GM11168 (cell line): Measurements from ENCODE around the gene SYNC.
"Not testable (repeated sequence)": the region's sequence is repeated elsewhere in the genome, so short reads cannot be mapped to it uniquely, and the experiment has no call there.

Source experiments
- in situ Hi-C: fragments of 300-500 bp; cut with MboI; formaldehyde crosslinking; loops from one replicate; pipeline ENCODE4 v1.12.0; 2022; ENCODE audit warnings: low sequenced_read_pairs; ENCODE audit not compliant: unreplicated experiment

The SYNC gene

DNA sequence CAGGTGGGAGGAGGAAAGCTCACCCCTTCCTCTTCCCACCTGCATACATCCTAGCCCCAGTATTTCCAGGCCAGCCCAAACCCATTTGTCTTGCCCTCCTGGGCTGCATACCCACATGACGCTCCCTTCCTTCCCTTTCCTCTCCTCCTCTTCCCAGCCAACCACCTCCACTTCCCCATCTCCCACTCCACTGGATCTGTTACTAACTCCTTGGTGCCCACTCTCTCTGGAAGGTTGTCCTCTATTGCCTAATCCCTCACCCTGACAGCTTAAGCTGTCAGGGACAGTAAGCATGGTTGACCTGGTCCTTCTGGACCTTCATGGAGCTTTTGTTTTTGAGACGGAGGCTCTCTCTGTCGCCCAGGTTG, 23.0 kb upstream of the SYNC start:
- in situ Hi-C loops = no loop called here

DNA sequence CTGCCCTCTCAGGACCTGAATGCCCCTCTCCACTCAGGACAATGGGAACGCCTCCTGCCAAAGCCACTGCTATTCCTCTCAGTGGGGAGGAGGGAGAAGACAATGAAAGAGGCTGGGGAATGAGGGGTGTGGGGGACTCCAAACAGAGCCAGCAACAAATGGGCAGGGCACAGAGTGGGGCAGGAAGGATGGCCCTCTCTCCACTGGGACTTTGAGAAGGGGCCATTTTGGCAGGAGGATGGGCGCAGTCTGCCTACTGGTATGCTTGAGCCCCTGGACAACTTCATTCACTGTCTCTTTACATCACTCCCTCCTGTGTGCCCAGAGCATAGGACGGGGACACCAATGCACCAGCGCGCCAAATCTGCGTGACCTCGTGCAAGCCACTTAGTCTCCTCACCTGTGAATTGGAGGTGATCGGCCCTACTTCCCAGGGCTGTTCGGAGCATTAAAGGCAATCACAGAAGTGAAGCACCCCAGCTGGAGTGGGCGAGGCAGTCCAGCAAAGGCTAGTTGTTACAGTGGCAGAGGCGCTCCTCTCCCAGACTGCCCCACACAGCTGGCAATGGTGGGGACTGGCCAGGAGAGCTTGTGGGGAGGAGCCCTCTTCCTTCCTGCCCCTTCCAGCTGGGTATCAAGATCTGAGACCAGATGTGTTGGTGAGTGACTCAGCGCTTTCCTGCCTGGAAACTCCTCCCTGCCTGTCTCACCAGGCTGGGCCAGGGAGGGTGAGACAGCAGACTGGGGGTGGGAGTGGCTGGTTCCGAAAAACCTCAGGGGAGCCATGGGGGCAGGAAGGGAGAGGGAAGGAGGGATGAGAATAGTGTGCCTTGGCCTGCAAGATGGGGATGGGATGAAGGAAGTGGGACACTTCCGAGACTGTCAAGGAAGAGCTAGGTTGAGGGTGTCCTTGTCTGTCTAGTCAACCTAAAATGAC, 22.4 kb upstream of the SYNC start:
- in situ Hi-C loops = no loop called here

DNA sequence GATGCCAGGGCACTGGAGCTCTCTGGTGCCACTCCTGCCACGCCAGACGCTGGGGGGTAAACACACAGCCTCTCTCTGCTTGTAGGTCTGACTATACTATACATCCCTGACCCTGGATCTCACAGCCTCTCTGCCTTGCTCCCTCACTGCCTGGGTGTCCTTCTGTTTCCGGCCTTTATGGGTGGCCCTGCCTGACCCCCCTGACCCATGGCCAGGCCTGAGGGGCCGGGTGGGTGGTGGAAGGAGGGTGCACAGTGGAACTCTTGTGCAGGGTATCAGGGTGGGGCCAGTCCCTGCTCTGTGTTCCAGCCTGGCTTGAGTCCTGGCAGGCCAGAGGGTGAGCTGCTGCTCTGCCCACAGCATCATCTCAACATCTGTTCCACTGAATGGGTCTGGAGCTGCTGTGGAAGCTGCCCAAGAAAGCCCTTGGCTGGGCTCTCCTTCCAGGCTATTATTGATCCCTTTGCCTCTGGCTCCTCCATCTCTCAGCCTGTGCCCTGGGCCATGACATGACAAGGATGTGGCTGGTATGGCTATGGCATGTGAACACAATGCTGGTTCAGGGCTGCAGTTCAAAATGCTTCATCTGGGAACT, 17.2 kb upstream of the SYNC start:
- in situ Hi-C loops = no loop called here

DNA sequence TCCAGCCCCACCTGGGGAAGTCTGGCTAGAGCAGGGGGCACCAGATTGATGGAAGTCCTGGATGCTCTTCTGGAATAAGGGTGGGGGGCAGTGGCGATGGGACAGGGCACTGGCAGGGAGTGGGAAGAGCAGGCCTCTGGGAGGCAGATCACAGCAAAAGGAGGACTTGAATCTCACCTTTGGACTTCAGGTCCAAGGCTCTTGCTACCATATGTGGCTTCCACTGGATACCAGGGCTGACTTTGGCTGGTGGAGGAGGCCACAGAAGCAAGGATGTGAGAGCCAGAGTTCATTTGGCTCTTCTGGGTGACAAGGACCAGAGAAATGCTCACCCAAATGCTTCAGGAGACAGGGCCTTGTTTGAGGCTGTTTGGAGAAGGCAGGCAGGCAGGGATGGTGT, 16.0 kb upstream of the SYNC start:
- in situ Hi-C loops = no loop called here

DNA sequence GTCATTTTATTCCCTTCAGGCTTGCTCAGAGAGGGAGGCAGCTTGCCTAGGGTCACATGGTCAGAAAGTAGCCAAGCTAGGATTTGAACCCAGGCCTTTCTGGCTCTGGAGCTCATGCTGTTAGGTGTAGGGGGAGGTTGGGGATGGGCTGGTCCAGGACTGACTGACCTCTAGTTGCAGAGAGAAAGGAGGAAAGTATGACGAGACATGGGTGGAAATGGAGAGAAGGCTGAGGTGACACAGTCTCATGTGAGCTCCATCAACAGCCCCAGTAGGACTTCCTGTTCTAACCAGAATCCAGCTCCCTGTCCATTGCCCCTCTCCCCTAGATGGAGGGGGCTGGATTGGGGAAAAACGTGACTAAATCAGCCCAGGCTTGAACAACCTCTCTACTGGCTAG, 15.5 kb upstream of the SYNC start:
- in situ Hi-C loops = no loop called here

DNA sequence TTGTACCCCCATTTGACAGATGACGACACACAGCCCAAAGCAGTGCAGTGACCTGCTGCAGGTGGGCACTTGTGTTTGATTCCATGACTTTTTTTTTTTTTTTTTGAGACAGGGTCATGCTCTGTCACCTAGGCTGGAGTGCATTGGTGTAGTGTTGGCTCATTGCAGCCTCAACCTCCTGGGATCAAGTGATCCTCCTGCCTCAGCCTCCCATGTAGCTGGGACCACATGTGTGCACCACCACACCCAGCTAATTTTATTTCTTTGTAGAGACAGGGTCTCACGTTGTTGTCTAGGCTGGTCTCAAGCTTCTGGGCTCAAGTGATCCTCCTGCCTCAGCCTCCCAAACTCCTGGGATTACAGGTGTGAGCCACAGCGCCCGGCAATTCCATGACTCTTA, 14.9 kb upstream of the SYNC start:
- in situ Hi-C loops = no loop called here

DNA sequence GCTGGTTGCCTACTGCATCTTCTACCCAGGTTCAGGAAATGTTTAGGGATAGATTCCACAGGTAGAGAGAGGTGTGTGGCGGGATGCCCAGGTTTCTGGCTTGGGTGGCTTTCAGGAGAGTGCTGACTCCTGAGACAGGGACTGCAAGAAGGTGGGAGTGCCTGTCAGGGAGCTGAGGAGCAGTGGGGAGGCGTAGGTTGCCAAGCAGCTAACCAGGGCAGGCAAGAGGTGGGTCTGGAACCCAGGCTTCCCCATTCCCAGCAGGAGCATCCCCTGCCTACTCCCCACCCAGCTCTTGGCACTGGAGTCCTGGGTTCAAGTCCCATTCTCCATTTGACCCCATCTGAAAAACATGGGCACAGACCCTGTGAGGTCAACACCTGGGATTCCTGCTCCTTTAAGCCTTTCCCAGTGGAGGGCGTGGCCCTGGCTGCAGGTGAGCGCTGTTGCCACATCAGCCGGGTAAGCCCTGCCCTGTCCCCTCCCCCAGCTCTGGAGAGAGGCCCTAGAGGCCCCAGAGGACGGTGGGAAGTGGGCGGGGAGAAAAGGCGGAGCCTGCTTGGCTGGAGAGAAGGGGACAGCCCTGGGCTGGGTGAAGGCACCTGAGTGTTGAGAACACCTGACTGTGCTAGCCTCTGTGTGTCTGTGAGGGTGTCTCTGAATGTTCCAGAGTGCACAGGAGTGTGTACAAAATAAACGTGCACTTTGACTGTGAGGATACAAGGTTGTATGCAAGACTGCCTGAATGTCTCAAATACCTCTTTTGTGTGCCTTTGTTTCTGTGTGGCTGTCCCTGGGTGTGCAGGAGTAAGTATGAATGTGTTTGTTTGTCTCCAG, 14.0 kb upstream of the SYNC start:
- in situ Hi-C loops = no loop called here

DNA sequence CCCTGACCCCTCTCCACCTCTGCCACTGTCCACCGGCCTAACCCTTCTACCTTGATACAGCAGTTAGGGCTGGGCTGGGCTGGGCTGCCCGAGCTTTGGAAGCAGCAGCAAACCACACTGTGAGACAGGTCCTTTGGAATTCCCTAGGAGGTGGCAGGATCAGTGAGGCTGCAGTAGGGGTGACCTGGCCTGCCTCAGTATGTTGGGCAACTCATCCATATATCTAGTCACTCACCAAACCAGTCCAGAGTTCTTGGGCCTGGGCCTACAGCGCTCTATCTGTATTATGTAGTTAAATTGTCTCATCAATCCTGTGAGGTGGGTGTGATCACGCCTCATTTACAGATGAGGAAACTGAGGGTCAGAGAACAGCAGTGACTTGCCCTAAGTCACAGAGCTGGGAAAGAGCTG, 13.3 kb upstream of the SYNC start:
- in situ Hi-C loops = no loop called here

DNA sequence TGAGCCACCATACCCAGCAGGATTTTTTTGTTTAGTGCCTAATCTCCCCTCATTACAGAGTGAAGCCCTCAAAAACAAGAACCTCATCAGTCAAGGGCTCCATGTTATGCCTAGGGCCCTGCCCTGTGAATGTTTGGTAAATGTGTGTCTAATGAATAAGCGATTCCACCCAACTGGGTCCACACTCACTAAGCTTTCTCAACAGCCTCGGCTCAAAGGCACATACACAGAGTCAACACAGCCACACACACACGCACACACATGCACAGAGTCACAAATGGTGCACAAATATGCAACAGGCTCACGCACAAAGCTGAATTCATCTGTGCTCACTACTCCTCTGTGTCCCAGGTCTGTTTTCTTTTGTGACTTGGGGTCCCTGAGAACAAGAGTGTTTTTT, 11.7 kb upstream of the SYNC start:
- in situ Hi-C loops = no loop called here

DNA sequence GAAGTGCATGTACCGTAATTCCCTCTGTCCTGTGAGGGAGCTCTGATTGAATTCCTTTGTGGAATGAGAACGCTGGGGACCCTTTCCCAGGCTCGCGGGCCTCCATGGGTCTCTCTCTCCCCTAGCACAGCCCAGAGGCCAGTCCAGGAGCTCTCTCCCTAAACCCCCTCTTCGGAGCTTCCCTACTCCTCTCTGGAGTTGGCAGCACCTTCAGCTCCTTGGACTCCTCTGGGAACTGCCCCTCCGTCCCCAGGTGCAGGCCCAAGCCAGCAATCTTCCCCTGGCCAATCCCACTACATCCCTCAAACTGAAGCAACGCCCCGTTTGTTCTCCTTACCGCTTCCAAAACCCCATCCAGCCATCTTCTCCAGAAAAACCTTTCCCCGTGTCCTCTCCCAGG, 10.5 kb upstream of the SYNC start:
- in situ Hi-C loops = no loop called here

DNA sequence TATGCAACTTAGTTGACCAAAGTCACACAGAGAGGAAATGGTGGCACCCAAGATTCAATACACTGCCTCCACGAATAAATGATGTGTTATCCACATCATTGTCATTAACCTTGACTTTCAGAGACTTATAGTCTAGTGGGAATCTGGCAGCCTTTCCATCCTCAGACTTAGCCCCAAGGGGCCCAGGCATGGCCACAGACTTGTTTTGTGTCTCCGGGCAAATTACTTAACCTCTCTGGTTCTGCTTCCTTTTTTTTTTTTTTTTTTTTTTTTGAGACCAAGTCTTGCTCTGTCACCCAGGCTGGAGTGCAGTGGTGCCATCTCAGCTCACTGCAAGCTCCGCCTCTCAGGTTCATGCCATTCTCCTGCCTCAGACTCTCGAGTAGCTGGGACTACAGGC, 8.7 kb upstream of the SYNC start:
- in situ Hi-C loops = not testable (repeated sequence)

DNA sequence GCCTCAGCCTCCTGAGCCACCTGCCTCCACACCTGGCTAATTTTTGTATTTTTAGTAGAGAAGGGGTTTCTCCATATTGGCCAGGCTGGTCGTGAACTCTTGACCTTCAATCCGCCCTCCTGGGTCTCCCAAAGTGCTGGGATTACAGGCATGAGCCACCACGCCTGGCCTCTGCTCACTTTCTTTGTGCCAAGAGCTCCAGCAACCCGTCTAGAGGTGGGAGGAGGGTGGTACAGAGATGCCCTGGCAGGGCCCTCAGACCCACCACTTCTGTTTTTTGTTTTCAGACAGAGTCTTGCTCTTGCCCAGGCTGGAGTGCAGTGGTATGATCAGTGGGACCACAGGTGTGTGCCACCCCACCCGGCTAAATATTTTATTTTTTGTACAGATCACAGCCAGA, 6.9 kb upstream of the SYNC start:
- in situ Hi-C loops = no loop called here

DNA sequence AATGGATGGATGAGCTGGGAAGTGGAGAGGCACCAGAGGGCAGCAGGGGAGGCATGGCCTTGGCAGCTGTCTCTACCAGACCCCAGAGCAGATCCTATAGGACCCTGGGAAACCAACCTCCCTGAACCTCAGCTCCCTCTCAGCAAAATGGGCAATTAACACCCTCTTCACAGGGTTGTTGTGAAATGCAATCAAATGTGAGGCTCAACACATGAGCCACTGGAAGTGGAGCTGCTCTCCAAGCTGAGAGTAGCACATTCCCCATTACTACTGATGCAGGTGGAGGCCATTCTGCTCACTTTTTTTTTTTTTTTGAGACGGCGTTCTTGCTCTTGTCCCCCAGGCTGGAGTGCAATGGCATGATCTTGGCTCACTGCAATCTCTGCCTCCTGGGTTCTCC, 6.5 kb upstream of the SYNC start:
- in situ Hi-C loops = no loop called here

DNA sequence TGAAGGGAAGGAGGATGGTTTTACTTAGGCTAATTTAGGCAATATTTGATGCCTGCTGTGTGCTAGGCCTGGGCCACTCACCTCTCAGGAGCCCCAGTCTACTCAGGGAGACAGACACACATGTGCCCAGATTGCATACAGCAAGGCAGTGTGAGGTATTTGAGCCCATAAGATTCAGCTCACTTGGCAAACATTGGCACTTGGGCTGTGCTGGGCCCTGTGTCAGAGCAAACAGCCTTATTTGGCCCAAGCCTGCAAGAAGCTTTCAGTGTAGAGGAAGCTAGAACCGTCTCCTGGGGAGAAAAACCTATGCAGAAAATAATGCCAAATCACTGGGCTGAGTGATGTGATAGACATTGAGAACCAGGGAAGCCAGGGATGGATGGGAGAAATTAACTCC, 3.9 kb upstream of the SYNC start:
- in situ Hi-C loops = no loop called here

DNA sequence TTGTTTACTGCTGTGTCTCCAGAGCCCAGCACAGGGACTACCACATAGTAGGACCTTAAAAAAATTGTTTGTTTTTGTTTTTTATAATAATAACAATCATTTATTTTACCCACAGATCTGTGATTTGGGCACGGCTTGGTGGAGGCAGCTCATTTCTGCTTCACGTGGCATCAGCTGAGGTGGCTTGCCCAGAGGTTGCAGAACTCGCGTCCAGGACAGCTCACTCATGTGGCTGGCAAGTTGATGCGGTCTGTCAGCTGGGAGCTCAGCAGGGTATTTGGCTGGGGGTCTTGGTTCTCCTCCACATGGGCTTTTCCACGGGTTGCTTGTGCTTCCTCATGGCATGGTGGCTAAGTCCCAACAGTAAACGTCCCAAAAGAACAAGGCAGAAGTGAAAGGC, 2.9 kb upstream of the SYNC start:
- in situ Hi-C loops = no loop called here

DNA sequence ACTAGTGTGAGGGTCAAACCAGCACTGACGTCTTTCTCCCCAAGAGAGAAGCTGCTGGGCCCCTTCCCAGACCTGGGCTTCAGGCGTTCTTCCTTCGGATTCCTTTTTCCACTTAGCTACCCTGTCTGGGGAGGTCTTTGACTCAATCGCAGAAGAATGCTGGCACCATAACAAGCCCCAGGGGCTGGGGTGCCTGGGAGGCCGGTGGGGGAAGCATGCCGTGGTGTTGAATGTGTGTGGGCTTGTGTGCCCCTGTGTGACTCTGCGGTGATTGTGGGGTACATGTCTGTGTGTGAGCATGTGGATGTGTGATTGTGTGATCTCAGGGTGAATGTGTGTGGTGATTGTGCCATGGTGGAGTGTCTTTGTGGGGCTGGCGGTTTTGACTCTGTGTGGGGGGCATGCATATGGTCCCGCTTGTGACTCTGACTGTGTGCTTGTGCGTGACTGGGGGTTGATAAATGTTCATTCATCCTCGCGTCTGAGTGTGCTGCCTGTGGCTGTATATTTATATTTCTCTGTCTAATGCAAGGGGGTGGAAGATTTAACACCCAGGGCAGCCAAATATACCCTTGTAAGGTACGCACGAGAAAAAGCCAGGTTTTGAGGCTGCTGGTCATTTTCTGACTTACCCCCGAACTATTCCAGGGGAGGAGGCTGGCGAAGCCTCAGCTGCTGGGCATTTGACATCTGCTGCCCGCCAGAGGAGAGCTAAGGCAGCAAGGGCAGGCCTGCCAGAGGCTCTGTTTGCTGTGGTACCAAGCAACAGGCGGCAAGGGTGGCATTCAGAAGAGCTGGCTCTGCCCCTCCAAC, 1.1 kb upstream of the SYNC start:
- in situ Hi-C loops = no loop called here

DNA sequence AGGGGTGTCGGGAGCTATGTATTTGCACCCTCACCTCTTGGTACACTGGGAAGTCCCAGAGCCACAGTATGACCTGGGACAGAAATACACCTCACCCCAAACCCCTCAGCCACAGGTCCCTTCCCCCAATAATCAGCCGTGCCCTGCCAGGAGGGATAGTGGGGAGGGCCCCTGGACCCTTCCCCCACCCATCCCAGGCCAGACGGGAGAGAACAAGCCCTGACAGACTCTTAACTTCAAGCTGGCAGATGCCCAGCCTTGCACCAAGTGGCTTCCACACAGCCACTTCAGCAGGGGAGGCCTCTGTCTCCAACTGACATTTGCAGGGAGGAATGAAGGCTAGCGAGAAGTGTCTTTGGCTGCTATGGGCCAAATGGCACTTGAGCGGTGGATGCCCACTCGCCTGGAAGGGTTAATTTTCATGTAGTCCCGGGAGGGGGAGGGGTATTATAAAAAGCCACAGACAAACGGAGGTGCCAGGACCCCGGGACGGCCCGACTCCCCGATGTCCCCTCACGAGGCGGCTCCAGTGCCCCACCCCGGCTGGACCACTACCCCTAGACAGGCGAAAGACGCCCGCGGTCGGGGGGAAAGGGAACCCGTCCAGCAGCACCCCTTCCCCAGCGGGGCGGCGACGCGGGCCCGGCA, 495 bp downstream of the SYNC start:
- in situ Hi-C loops = no loop called here

DNA sequence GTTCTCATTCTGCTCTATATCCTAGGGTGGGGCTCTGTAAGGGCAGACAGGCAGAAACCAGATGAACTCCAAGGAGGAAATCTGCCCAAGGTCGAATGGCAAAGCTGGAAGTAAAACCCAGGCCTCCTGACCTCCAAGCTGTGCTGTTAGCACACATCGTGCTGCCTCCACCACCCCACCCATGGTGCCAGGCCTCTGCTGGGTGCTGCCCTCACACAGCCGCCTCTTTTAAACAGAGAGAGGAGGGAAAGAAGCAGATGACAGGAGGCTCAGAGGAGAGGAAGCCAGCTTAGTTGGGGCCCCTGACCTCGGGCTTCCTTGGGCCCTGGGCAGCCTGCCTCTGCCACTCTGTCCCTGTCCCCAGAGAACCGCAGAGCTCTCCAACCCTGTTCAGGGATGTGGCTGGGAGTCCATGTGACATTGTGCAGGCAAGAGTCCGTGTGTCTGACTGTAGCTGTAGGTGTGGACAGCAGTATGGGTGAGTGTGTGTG, 1.1 kb downstream of the SYNC start:
- in situ Hi-C loops = no loop called here

DNA sequence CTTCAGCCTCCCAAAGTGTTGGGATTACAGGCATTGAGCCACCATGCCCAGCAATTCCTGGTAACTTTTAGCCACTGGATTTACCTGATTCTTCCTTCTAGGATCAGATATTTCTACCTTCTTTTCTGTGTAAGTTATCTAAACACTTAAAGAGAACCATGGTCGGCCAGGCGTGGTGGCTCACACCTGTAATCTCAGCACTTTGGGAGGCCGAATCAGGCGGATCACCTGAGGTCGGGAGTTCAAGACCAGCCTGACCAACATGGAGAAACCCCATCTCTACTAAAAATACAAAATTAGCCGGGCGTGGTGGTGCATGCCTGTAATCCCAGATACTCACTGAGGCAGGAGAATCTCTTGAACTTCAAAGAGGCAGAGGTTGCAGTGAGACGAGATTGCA, 5.6 kb downstream of the SYNC start:
- in situ Hi-C loops = not testable (repeated sequence)

DNA sequence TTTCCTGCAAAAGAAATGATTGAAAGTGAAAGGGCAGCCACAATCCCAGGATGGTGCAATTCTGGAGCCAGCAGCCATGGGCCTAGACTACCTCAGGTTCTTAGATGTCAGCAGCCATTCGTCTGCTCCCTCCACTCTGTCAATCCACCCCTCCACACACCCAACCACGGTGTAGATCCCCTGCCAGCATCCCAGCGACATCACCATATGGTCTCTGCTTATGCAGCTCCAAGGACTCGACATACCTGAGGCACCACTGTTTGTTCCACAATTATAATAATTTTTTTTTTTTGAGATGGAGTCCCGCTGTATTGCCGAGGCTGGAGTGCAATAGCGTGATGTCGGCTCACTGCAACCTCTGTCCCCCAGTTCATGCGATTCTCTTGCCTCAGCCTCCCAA, 6.5 kb downstream of the SYNC start:
- in situ Hi-C loops = no loop called here
